Stimulated activated CD4-positive, alpha-beta T cell treated with anti-CD3 and anti-CD28 coated beads, Interleukin-1b, Interleukin-23, amount 100 ng/mL, for 4 hours (primary cell): ENCODE data around the gene RNASEH2C.
"Not testable (repeated sequence)": the region's sequence is repeated elsewhere in the genome, so short reads cannot be mapped to it uniquely, and the experiment has no call there.

Experiments
- DNase-seq, 2 donors: peaks; one replicate each; pipeline ENCODE4 v3.0.0-alpha.2; 2020; ENCODE audit warnings: low read depth in 2 of 2

The RNASEH2C gene

GRCh38 chr11:65716774-65717405, 3.7 kb downstream of the RNASEH2C start:
- DNase-seq: no peak

- DNase-seq: no peak
Observed at GRCh38 chr11:65716302-65716701, 4.3 kb downstream of the RNASEH2C start.

DNA sequence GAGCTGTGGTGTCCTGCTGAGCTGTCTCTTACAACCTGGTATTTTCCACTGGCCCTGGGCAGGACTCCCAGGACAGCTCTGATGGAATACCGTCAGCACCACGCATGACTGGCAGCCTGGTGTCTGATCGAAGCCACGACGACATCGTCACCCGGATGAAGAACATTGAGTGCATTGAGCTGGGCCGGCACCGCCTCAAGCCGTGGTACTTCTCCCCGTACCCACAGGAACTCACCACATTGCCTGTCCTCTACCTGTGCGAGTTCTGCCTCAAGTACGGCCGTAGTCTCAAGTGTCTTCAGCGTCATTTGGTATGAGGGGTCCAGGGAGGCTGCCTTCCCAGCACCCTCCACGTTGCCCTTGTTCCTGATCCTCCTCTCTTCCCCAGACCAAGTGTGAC, 6.2 kb downstream of the RNASEH2C start:
- no peak for DNase-seq

- no peak for DNase-seq
Observed at GRCh38 chr11:65713212-65713969, 7.2 kb downstream of the RNASEH2C start.

GRCh38 chr11:65712633-65713076, 7.9 kb downstream of the RNASEH2C start:
- DNase-seq: no peak

DNA sequence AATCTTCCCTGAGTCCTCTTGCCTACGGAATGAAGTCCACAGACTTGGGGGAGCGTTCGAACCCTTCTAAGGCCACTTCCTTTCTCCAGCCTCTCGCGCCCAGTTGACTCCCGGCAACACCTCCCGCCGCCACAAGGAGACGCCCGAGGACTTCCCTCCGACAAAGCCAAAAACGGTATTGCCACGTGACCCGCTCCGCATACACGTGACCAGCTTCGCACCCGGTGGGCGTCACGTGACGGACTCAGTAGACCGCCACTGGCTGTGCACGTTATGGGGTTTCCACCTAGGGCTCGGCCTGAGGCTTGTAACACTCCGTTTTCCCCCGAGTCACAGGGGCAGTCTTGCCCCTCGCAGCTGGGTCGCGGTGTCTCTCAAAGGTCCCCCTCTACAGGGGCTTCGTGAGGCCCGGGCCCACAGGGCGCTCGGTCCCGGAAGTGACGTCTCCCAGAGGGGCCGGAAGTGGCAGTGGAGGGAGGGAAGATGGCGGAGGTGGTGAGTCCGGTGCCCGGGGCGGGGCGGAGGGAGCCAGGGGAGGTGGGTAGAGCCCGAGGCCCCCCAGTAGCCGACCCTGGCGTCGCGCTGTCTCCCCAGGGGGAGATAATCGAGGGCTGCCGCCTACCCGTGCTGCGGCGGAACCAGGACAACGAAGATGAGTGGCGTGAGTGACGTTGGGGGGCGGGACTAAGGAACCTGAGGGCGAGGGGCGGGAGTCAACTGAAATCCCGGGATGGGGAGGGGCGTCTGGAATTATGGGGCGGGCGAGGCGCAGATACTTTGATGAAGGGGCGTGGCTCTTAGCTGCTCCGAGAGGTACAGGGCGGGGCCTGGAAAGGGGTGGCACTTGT, 8.6 kb downstream of the RNASEH2C start, which contains the start of gene KAT5:
TSS of gene KAT5 (plus strand) at position 468 of the 848 bp plus-strand sequence. CDS start at position 484, 16 bp downstream.
- DNase-seq: peak; percentile 94

- DNase-seq: no peak
Observed at GRCh38 chr11:65710421-65710820, 10.2 kb downstream of the RNASEH2C start.

DNA sequence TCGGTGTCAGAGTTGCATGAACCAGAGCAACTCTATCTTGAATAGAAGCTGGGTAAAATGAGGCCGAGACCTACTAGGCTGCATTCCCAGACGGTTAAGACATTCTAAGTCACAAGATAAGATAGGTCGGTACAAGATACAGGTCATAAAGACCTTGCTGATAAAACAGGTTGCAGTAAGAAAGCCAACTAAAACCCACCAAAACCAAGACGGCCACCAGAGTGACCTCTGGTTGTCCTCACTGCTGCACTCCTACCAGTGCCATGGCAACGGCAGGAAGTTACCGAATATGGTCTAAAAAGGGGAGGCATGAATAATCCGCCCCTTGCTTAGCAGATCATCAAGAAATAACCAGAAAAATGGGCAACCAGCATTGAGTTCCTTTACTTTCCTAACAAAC, 10.9 kb downstream of the RNASEH2C start:
- DNase-seq: no peak

DNA sequence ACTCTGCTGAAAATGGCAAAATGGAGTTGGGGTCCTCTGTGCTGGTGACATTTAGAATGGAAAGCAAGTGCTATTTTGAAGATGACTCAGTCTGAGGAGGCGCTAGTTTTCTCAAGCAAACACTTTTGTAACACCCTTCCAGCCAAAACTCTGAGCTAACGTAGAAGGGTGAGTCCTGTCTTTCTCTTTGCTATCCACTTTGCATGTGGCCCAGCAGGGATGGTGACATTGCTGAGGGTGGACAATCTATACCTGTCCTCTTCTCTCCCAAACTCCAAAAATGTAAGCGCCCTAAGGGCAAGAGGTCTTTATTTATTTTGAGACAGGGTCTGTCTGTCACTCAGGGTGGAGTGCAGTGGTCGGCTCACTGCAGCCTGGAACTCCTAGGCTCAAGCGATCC, 12.1 kb downstream of the RNASEH2C start:
- DNase-seq: no peak

- not testable (repeated sequence) for DNase-seq
Observed at GRCh38 chr11:65707002-65707401, 13.6 kb downstream of the RNASEH2C start.

- DNase-seq: peak; percentile 60 to 62
Observed at GRCh38 chr11:65706303-65706763, 14.3 kb downstream of the RNASEH2C start.

DNA sequence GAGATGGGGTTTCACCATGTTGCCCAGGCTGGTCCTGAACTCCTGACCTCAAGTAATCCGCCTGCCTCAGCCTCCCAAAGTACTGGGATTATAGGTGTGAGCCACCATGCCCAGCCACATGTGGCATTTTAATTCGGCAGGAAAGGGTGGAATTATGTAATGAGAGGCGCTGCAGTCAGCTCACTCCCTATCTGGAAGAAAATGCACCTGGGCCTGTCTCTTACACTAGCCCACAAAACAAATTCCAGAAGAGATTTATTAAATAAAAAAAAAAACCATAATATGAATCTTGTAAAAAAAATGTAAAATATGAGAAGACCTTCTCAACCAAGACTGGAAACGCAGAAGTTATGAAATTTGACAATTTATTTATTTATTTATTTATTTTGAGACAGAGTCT, 16.8 kb downstream of the RNASEH2C start:
- DNase-seq: no peak

DNA sequence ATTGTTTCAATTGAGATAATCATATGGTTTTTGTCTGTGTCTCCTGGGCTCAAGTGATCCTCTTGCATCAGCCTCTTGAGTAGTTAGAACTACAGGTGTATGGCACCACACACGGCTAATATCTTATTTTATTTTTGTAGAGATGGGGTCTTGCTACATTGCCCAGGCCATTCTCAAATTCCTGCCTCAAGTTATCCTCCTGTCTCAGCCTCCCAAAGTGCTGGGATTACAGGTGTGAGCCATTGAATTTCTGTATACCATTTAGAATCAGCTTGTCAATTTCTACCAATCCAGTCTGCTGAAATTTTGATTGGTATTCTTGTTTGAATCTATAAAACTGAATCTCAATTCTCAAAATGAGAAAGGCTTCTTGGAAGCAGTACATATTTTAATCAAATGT, 18.9 kb downstream of the RNASEH2C start:
- DNase-seq: no peak

DNA sequence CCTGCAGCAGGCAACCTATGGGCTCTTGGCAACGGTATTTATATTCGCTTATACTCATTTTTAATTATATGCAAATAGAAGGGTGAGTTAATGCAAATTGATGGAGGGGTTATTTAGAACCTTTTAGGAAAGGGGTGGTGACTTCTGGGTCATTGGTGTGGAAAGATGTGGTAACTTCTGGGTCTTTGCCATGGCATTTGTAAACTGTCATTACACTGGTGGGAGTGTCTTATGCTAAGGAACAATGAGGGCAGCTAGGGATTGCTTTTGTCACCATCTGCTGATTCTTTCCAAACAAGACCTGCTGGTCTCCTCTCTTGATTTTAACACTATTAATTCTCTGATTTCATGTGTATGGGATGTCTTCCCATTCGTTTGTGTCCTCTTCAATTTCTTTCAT, 20.2 kb downstream of the RNASEH2C start:
- DNase-seq: no peak

GRCh38 chr11:65699306-65699705, 21.3 kb downstream of the RNASEH2C start:
- no peak for DNase-seq

DNA sequence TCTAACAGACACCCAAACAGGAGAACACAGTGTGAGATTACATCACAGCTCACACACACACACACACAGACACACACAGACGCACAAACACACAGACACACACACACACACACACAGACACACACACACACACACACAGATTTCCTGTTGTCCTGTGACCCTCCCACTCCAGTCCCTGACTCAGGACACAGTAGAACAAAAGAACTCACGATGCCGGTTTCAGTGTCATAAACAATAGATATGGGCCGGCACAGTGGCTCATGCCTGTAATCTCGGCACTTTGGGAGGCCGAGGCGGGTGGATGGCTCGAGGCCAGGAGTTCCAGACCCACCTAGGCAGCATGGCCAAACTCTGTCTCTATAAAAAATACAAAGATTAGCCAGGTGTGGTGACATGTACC, 22.4 kb downstream of the RNASEH2C start:
- no peak for DNase-seq

DNA sequence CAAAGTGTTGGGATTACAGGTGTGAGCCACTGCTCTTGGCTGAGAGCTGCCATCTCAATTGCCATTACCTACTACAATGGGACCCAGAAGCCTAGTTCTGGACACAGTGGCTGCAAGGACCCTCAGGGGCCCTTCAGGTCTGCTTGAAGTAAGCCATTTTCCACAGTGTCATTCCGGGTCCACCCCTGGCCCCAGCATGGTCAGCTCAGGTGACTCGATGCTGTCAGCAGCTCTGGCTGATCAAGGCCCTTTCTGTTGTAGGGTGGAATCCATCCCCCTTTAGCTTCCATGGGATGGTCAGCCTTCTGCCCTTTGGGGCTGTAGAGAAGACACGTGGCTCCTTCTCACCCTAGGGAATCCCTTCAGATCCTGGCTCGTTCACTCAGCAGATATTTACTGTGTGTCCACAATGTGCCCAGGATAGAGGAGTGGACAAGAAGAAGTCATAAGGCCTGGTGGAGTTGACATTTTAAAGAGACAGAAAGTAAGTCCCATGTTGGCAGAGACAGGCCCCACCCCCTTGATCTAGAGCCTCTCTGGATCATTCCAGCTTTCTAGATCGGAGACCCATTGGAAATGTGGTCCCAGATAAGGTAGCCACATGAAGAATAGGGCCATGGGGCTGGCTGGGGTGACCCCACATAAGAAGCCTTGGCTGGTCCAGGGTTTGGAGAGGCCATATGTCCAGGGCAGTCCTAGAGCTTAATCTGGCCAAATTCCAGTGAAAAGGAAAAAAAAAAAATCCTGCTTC, 23.6 kb downstream of the RNASEH2C start:
- DNase-seq: no peak

- no peak for DNase-seq
Observed at GRCh38 chr11:65695459-65696241, 24.9 kb downstream of the RNASEH2C start.

- no peak for DNase-seq
Observed at GRCh38 chr11:65692367-65692766, 28.2 kb downstream of the RNASEH2C start.

DNA sequence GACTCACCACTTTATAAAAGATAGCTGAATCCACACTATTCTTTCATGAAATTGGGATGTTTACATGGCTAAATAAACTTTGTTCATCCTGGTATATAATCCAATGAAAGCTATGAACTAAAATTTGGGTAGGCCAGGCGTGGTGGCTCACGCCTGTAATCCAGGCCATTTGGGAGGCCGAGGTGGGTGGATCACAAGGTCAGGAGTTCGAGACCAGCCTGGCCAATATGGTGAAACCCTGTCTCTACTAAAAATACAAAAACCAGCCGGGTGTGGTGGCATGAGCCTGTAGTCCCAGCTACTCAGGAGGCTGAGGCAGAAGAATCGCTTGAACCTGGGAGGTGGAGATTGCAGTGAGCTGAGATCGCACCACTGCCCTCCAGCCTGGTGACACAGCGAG, 28.8 kb downstream of the RNASEH2C start:
- not testable (repeated sequence) for DNase-seq

DNA sequence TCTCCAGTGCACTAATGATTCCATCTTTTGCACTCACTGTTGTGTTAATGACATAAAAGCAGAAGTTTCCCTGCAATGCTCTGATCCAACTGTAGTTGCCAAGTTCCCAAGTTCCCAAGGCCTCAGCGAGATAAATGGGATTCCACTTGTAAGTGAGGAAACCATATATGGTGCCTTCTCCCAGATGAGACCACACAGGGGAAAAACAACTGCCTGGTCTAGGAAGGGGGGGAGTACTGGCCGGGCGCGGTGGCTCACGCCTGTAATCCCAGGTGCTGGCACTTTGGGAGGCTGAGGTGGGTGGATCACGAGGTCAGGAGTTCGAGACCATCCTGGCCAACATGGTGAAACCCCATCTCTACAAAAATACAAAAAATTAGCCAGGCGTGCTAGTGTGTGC, 34.6 kb downstream of the RNASEH2C start:
- no peak for DNase-seq
